GM12892 (cell line): Measurements from ENCODE around the gene PEX14.

Experiments
- POLR2A ChIP-seq: IDR thresholded peaks from 2 replicates; pipeline ENCODE4 v1.6.1; 2011; ENCODE audit warnings: low read depth, low read length, control low read depth
- POLR2AphosphoS5 ChIP-seq: IDR thresholded peaks from 2 replicates; pipeline ENCODE4 v1.6.1; 2011; ENCODE audit warnings: low read depth, low read length, control low read depth

GRCh38 chr1:10444795-10445397 lies 29.9 kb upstream of the PEX14 start:
- TF ChIP-seq POLR2AphosphoS5 (no peak), POLR2A (no peak)
